ENCODE data around the gene CLCN3.

DNA sequence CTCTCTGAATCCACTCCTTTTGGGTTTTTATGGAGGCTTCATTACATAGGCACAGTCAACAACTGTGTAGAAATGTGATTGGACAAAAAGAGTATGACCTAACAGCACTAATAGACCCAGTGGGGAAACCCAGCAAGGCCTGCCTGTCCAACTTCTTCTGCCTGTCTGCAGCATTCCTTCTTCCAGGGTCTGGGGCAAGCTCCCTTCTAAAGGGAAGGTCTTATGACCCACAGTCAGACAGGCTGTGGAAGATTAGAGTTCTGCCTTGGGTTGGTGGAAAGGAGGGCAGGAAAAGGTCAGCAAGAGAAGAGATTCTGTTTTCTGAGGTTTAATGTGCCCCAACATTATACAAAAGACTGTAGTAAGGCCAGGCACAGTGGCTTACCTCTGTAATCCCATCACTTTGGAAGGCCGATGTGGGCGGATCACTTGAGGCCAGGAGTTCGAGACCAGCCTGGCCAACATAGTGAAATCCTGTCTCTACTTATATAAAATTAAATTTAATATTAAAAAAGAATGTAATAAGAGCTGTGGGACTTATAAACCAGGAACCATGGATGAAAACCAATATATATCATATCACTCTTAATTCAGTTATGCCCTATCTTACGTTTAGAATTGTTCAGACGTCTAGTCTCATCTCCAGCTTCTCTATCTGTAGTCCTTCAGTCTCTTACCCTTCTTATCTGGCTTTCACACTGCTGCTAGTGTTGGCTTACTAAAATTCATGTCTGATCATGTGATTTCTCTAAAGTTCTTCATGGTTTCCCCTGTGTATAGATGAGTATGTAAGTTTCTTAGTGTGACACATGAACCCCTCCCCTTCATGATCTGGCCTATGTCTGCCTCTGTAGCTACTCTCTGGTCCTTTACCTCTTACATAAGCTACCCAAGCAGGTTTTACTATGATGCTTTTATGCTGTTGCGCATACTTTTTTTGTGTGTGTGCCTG is 6.2 kb downstream of the CLCN3 start:
- TF ChIP-seq, protein P1, sequence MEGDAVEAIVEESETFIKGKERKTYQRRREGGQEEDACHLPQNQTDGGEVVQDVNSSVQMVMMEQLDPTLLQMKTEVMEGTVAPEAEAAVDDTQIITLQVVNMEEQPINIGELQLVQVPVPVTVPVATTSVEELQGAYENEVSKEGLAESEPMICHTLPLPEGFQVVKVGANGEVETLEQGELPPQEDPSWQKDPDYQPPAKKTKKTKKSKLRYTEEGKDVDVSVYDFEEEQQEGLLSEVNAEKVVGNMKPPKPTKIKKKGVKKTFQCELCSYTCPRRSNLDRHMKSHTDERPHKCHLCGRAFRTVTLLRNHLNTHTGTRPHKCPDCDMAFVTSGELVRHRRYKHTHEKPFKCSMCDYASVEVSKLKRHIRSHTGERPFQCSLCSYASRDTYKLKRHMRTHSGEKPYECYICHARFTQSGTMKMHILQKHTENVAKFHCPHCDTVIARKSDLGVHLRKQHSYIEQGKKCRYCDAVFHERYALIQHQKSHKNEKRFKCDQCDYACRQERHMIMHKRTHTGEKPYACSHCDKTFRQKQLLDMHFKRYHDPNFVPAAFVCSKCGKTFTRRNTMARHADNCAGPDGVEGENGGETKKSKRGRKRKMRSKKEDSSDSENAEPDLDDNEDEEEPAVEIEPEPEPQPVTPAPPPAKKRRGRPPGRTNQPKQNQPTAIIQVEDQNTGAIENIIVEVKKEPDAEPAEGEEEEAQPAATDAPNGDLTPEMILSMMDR (IDR thresholded peaks at IDR 0.05) = no peak
- no peak for TF ChIP-seq GTF2I (CRISPR knock-in tag; conservative IDR thresholded peaks at IDR 0.05)
- no peak for TF ChIP-seq ZNF232 (CRISPR knock-in tag; IDR thresholded peaks at IDR 0.05)
- TF ChIP-seq, protein P2, sequence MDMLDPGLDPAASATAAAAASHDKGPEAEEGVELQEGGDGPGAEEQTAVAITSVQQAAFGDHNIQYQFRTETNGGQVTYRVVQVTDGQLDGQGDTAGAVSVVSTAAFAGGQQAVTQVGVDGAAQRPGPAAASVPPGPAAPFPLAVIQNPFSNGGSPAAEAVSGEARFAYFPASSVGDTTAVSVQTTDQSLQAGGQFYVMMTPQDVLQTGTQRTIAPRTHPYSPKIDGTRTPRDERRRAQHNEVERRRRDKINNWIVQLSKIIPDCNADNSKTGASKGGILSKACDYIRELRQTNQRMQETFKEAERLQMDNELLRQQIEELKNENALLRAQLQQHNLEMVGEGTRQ (CRISPR knock-in tag; IDR thresholded peaks at IDR 0.05) = no peak
- no peak for TF ChIP-seq SMAD3 (CRISPR knock-in tag; IDR thresholded peaks at IDR 0.05; ENCODE audit: borderline replicate concordance)
